ENCODE measurements around the gene AFF2. TPM values are rescaled to one million over a fixed set of nuclear protein-coding genes. Genes with fewer than 3 reads are reported as not detected.
A peak's percentile ranks its signal among the peaks of the same experiment; 100 is the strongest.

AFF2 gene
- total RNA-seq, 5 donors from 2014 or later (not counting 1 experiment from before 2014, with no cell fraction given): 0.95 to 4.1 (median 2.3) TPM

- H3K36me3 Mint-ChIP-seq: no peaks in the 10 kb centered on the region
- no peaks in the 10 kb centered on the region for H3K27me3 ChIP-seq (replicated peaks in 1 of 2; ENCODE audit: control insufficient read depth in 2 of 2, extremely low read depth in 1 of 2, insufficient read depth in 2 of 2, low read length in 1 of 2)
- DNase-seq: peak in 2 of 35 experiments; percentile 4 to 40
Observed at GRCh38 chrX:148530464-148531077, 30.2 kb downstream of the AFF2 start.

DNA sequence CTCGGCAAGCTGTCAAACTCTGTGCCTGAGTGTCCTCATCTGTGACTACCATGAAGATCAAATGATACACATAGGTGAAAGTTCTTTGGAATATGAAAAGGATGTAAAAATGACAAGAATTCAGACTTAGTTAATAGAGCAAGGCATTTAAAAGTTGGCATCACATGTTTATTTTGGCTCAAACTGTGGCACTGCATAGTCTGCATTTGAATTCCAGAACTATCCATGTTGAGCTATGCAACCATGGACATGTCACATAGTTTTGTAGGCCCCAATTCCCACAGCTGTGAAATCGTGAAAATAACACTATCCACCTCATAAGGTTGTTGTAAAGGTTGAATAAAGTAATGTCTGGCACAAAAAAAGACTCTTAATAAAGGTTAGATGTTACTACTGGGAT is 33.9 kb downstream of the AFF2 start:
- no peak for ATAC-seq (replicated peaks in 1 of 4)
- H3K9me3 ChIP-seq: no peaks in the 10 kb centered on the region
- Mint-ChIP-seq H3K27me3 (no peaks in the 10 kb centered on the region), H3K4me1 (no peaks in the 10 kb centered on the region), H3K36me3 (no peaks in the 10 kb centered on the region), H3K9me3 (no peaks in the 10 kb centered on the region), H3K4me3 (no peak overlapping the region), H3K27ac (no peak overlapping the region)
- no CpG with 5 or more reads among the region's 2 CpGs for WGBS (ENCODE audit: insufficient coverage)
- H3K27ac ChIP-seq (ENCODE audit: low read length): no peak overlapping the region
- H3K36me3 ChIP-seq (ENCODE audit: control insufficient read depth in 2 of 2, extremely low read depth in 1 of 2, insufficient read depth in 1 of 2, low read length in 1 of 2): no peaks in the 10 kb centered on the region
- no peaks in the 10 kb centered on the region for H3K4me1 ChIP-seq (ENCODE audit: control insufficient read depth in 1 of 2, extremely low read depth in 1 of 2, insufficient read depth in 2 of 2, low read length in 2 of 2)
- H3K4me3 ChIP-seq (ENCODE audit: control insufficient read depth in 1 of 2, extremely low read depth in 1 of 2, low read length in 1 of 2): no peak overlapping the region
- DNase-seq: no peak
- POLR2A ChIA-PET: no interaction called here
- CTCF ChIA-PET: no interaction called here
- no peaks in the 10 kb centered on the region for H3K27me3 ChIP-seq (replicated peaks in 1 of 2; ENCODE audit: control insufficient read depth in 2 of 2, extremely low read depth in 1 of 2, insufficient read depth in 2 of 2, low read length in 1 of 2)

More at GRCh38 chrX:148530464-148531077, 30.2 kb downstream of the AFF2 start:
- WGBS (ENCODE audit: insufficient coverage): no CpG with 5 or more reads among the region's 2 CpGs
- no peaks in the 10 kb centered on the region for H3K4me1 Mint-ChIP-seq
- H3K9me3 Mint-ChIP-seq: no peaks in the 10 kb centered on the region
- H3K27me3 Mint-ChIP-seq: peaks cover 0 to 3% of the 10 kb centered on the region in 2 donors
- ChIA-PET CTCF (interaction anchor here (0.6 to 0.7 kb wide), 2 partner anchors 22 to 728 kb away, joined by 3 to 4 read pairs; no protein-coding TSS in a partner anchor), POLR2A (no interaction called here)
- Histone ChIP-seq H3K9me3 (no peaks in the 10 kb centered on the region), H3K4me3 (ENCODE audit: control insufficient read depth in 1 of 2, extremely low read depth in 1 of 2, low read length in 1 of 2) (no peak overlapping the region), H3K36me3 (ENCODE audit: control insufficient read depth in 2 of 2, extremely low read depth in 1 of 2, insufficient read depth in 1 of 2, low read length in 1 of 2) (no peaks in the 10 kb centered on the region), H3K4me1 (ENCODE audit: control insufficient read depth in 1 of 2, extremely low read depth in 1 of 2, insufficient read depth in 2 of 2, low read length in 2 of 2) (no peaks in the 10 kb centered on the region), H3K27ac (ENCODE audit: low read length) (no peak overlapping the region)
- no peak overlapping the region for H3K27ac Mint-ChIP-seq
- ATAC-seq (replicated peaks in 1 of 4): no peak
- no peak overlapping the region for H3K4me3 Mint-ChIP-seq

- 67% methylated on average over 1 of the region's 4 CpGs for WGBS (ENCODE audit: insufficient coverage)
- no peaks in the 10 kb centered on the region for H3K9me3 ChIP-seq
- H3K36me3 Mint-ChIP-seq: no peaks in the 10 kb centered on the region
- no peak overlapping the region for H3K4me3 ChIP-seq (ENCODE audit: control insufficient read depth in 1 of 2, extremely low read depth in 1 of 2, low read length in 1 of 2)
- no peak overlapping the region for H3K27ac Mint-ChIP-seq
- CTCF ChIA-PET: no interaction called here
- H3K4me3 Mint-ChIP-seq: no peak overlapping the region
- H3K27me3 Mint-ChIP-seq: no peaks in the 10 kb centered on the region
- H3K36me3 ChIP-seq (ENCODE audit: control insufficient read depth in 2 of 2, extremely low read depth in 1 of 2, insufficient read depth in 1 of 2, low read length in 1 of 2): no peaks in the 10 kb centered on the region
- no peak for ATAC-seq (replicated peaks in 1 of 4)
- no peaks in the 10 kb centered on the region for H3K27me3 ChIP-seq (replicated peaks in 1 of 2; ENCODE audit: control insufficient read depth in 2 of 2, extremely low read depth in 1 of 2, insufficient read depth in 2 of 2, low read length in 1 of 2)
- H3K9me3 Mint-ChIP-seq: no peaks in the 10 kb centered on the region
- POLR2A ChIA-PET: no interaction called here
- no peaks in the 10 kb centered on the region for H3K4me1 ChIP-seq (ENCODE audit: control insufficient read depth in 1 of 2, extremely low read depth in 1 of 2, insufficient read depth in 2 of 2, low read length in 2 of 2)
- no peak for DNase-seq
- no peaks in the 10 kb centered on the region for H3K4me1 Mint-ChIP-seq
- H3K27ac ChIP-seq (ENCODE audit: low read length): no peak overlapping the region
Observed at GRCh38 chrX:148535639-148536038, 35.2 kb downstream of the AFF2 start.

DNA sequence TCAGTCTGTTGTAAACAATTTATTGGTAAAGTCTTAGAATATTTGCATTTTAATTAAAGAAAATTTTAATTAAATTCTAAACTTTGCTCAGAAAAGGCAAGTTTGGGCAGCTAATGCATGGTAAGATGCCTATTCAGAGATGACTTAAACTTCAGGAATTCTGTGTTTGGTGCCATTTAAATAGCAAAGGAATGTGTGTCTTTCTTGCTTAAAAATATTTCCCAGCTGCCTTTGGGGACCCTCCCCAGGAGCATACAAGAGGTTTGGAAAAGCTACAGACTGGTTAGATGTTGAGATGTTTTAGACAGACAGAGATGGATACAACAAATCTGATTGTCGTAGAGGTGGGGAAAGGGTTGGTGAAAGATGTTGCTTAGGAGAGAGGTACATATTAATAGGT is 36.5 kb downstream of the AFF2 start:
- no peak overlapping the region for H3K4me3 ChIP-seq (ENCODE audit: control insufficient read depth in 1 of 2, extremely low read depth in 1 of 2, low read length in 1 of 2)
- Mint-ChIP-seq H3K27ac (no peak overlapping the region), H3K36me3 (no peaks in the 10 kb centered on the region), H3K9me3 (no peaks in the 10 kb centered on the region), H3K4me3 (no peak overlapping the region), H3K27me3 (peaks cover 0 to 6% of the 10 kb centered on the region in 2 donors), H3K4me1 (no peaks in the 10 kb centered on the region)
- no peaks in the 10 kb centered on the region for H3K36me3 ChIP-seq (ENCODE audit: control insufficient read depth in 2 of 2, extremely low read depth in 1 of 2, insufficient read depth in 1 of 2, low read length in 1 of 2)
- DNase-seq: no peak
- no peaks in the 10 kb centered on the region for H3K27me3 ChIP-seq (replicated peaks in 1 of 2; ENCODE audit: control insufficient read depth in 2 of 2, extremely low read depth in 1 of 2, insufficient read depth in 2 of 2, low read length in 1 of 2)
- H3K9me3 ChIP-seq: no peaks in the 10 kb centered on the region
- H3K27ac ChIP-seq (ENCODE audit: low read length): no peak overlapping the region
- H3K4me1 ChIP-seq (ENCODE audit: control insufficient read depth in 1 of 2, extremely low read depth in 1 of 2, insufficient read depth in 2 of 2, low read length in 2 of 2): no peaks in the 10 kb centered on the region
- POLR2A ChIA-PET: no interaction called here
- CTCF ChIA-PET: no interaction called here
- no CpG with 5 or more reads among the region's 1 CpG for WGBS (ENCODE audit: insufficient coverage)
- no peak for ATAC-seq (replicated peaks in 1 of 4)

GRCh38 chrX:148537556-148538182 is 37.3 kb downstream of the AFF2 start:
- CTCF ChIA-PET: no interaction called here
- Histone ChIP-seq H3K4me3 (ENCODE audit: control insufficient read depth in 1 of 2, extremely low read depth in 1 of 2, low read length in 1 of 2) (no peak overlapping the region), H3K27ac (ENCODE audit: low read length) (no peak overlapping the region), H3K36me3 (ENCODE audit: control insufficient read depth in 2 of 2, extremely low read depth in 1 of 2, insufficient read depth in 1 of 2, low read length in 1 of 2) (no peaks in the 10 kb centered on the region), H3K9me3 (no peaks in the 10 kb centered on the region), H3K27me3 (replicated peaks in 1 of 2; ENCODE audit: control insufficient read depth in 2 of 2, extremely low read depth in 1 of 2, insufficient read depth in 2 of 2, low read length in 1 of 2) (no peaks in the 10 kb centered on the region), H3K4me1 (ENCODE audit: control insufficient read depth in 1 of 2, extremely low read depth in 1 of 2, insufficient read depth in 2 of 2, low read length in 2 of 2) (no peaks in the 10 kb centered on the region)
- no CpG with 5 or more reads among the region's 15 CpGs for WGBS (ENCODE audit: insufficient coverage)
- no peak for ATAC-seq (replicated peaks in 1 of 4)
- Mint-ChIP-seq H3K27ac (no peak overlapping the region), H3K36me3 (no peaks in the 10 kb centered on the region), H3K9me3 (no peaks in the 10 kb centered on the region), H3K4me1 (no peaks in the 10 kb centered on the region), H3K4me3 (no peak overlapping the region), H3K27me3 (peaks cover 0 to 6% of the 10 kb centered on the region in 2 donors)
- POLR2A ChIA-PET: no interaction called here
- no peak for DNase-seq

GRCh38 chrX:148538582-148538981 is 38.2 kb downstream of the AFF2 start:
- CTCF ChIA-PET: interaction anchor here in 1 of 2 donors (0.6 kb wide), 1 partner anchor 123 kb away, joined by 3 read pairs; no protein-coding TSS in a partner anchor
- H3K4me3 Mint-ChIP-seq: no peak overlapping the region

More at GRCh38 chrX:148538582-148538981, 38.2 kb downstream of the AFF2 start:
- WGBS (ENCODE audit: insufficient coverage): no CpG with 5 or more reads among the region's 2 CpGs
- Histone ChIP-seq H3K27ac (ENCODE audit: low read length) (no peak overlapping the region), H3K27me3 (replicated peaks in 1 of 2; ENCODE audit: control insufficient read depth in 2 of 2, extremely low read depth in 1 of 2, insufficient read depth in 2 of 2, low read length in 1 of 2) (no peaks in the 10 kb centered on the region), H3K9me3 (no peaks in the 10 kb centered on the region), H3K4me1 (ENCODE audit: control insufficient read depth in 1 of 2, extremely low read depth in 1 of 2, insufficient read depth in 2 of 2, low read length in 2 of 2) (no peaks in the 10 kb centered on the region), H3K4me3 (ENCODE audit: control insufficient read depth in 1 of 2, extremely low read depth in 1 of 2, low read length in 1 of 2) (no peak overlapping the region), H3K36me3 (ENCODE audit: control insufficient read depth in 2 of 2, extremely low read depth in 1 of 2, insufficient read depth in 1 of 2, low read length in 1 of 2) (no peaks in the 10 kb centered on the region)
- H3K9me3 Mint-ChIP-seq: no peaks in the 10 kb centered on the region
- DNase-seq (no peak), ATAC-seq (replicated peaks in 1 of 4) (no peak)
- H3K4me1 Mint-ChIP-seq: no peaks in the 10 kb centered on the region
- POLR2A ChIA-PET: no interaction called here
- H3K27ac Mint-ChIP-seq: no peak overlapping the region
- no peaks in the 10 kb centered on the region for H3K36me3 Mint-ChIP-seq
- peaks cover 0 to 6% of the 10 kb centered on the region in 2 donors for H3K27me3 Mint-ChIP-seq

Data from T-cell (primary cell).